Upper lobe of left lung (tissue), 6 donors: ENCODE results near the gene ATP2B2. TPM values are rescaled to one million over a fixed set of nuclear protein-coding genes. Genes with fewer than 3 reads are reported as not detected.

Experiments
- ATAC-seq, 2 donors: fragments of 200-7000 bp; cut with Tn5 transposase; one replicate each; pipeline ENCODE4 v1.9.1; 2022; ENCODE audit warnings: mild to moderate bottlenecking in 2 of 2, moderate library complexity in 2 of 2; ENCODE audit not compliant: low FRiP score in 2 of 2
- DNase-seq, 2 donors: peaks; one replicate each; pipeline ENCODE4 v3.0.0-alpha.2; 2019 to 2020
- H3K27ac ChIP-seq, 4 donors: fragments of 200-600 bp; sonication (generic); one replicate each; pipeline ENCODE4 v1.5.1; 2016 to 2019
- H3K27me3 ChIP-seq, 4 donors: fragments of 200-600 bp; sonication (generic); one replicate each; pipeline ENCODE4 v1.5.1; 2017 to 2019
- H3K36me3 ChIP-seq, 4 donors: fragments of 200-600 bp; sonication (generic); one replicate each; pipeline ENCODE4 v1.5.1; 2016 to 2019
- H3K4me1 ChIP-seq, 4 donors: fragments of 200-600 bp; sonication (generic); one replicate each; pipeline ENCODE4 v1.5.1; 2018 to 2019
- H3K4me3 ChIP-seq, 4 donors: fragments of 200-600 bp; sonication (generic); one replicate each; pipeline ENCODE4 v1.5.1; 2017 to 2019; ENCODE audit warnings: mild to moderate bottlenecking in 2 of 4, moderate library complexity in 1 of 4
- H3K9me3 ChIP-seq, 4 donors: fragments of 200-600 bp; sonication (generic); one replicate each; pipeline ENCODE4 v1.5.1; 2018 to 2019
- CTCF ChIP-seq, 6 experiments: fragments of 450-650 bp in 4 of 6; fragments of 200-600 bp in 2 of 6; sonication (generic) in 2 of 6; IDR thresholded peaks; one replicate each; pipeline ENCODE4 v1.5.1; 2016 to 2019; ENCODE audit warnings: antibody characterized with exemption in 6 of 6
- EP300 ChIP-seq, 4 donors: sonication (generic); formaldehyde crosslinking; IDR thresholded peaks; one replicate each; pipeline ENCODE4 v1.5.1; 2017; ENCODE audit warnings: antibody characterized with exemption in 4 of 4, control low read depth in 2 of 4
- POLR2A ChIP-seq, 4 donors: fragments of 450-650 bp; IDR thresholded peaks; one replicate each; pipeline ENCODE4 v1.5.1; 2016 to 2017; ENCODE audit warnings: antibody characterized with exemption in 4 of 4, mild to moderate bottlenecking in 2 of 4
- POLR2AphosphoS5 ChIP-seq, 2 donors: sonication (generic); formaldehyde crosslinking; IDR thresholded peaks; one replicate each; pipeline ENCODE4 v1.5.1; 2017; ENCODE audit warnings: antibody characterized with exemption in 2 of 2
- WGBS, 2 donors: methylation state at CpG; one replicate each; pipeline ENCODE4 v1.1.5; 2017 to 2018; 5-methylcytosine and 5-hydroxymethylcytosine counted together
- total RNA-seq, 6 donors: library from RNA; depleted of rRNA in 4 of 6; stranded (reverse); fragments of >200 nt in 4 of 6; gene quantifications; one replicate each; pipeline versions ENCODE4 v1.1.0 to v1.2.1, GENCODE V29; 2016 to 2021
- donor health status: DM: no; HTN: no; CAD: no; lungs with moderate emphysema.
- donor health status: DM: no; HTN: yes; CAD: no; lungs with severe emphysema.

ATP2B2 gene
- total RNA-seq, 6 donors from 2014 or later = 0.13 to 0.30 TPM; not detected in 4

GRCh38 chr3:10493202-10493589, 12.2 kb downstream of the ATP2B2 start:
- H3K9me3 ChIP-seq = no peaks in the 10 kb centered on the region
- 66 to 77% methylated on average over 4 of the region's 4 CpGs for WGBS, 2 donors
- TF ChIP-seq CTCF (IDR thresholded peaks at IDR 0.05) = no peak
- TF ChIP-seq POLR2A (IDR thresholded peaks at IDR 0.05) = no peak
- no peak for TF ChIP-seq EP300 (IDR thresholded peaks at IDR 0.05)
- no peak for TF ChIP-seq POLR2AphosphoS5 (IDR thresholded peaks at IDR 0.05)
- no peak for DNase-seq
- H3K27me3 ChIP-seq = no peaks in the 10 kb centered on the region
- no peak overlapping the region for H3K27ac ChIP-seq
- H3K4me1 ChIP-seq = no peaks in the 10 kb centered on the region
- no peaks in the 10 kb centered on the region for H3K36me3 ChIP-seq
- ATAC-seq = no peak
- H3K4me3 ChIP-seq = no peak overlapping the region

GRCh38 chr3:10492364-10493201, 12.8 kb downstream of the ATP2B2 start:
- TF ChIP-seq CTCF (IDR thresholded peaks at IDR 0.05) = no peak
- no peak for TF ChIP-seq EP300 (IDR thresholded peaks at IDR 0.05)
- TF ChIP-seq POLR2AphosphoS5 (IDR thresholded peaks at IDR 0.05) = no peak
- TF ChIP-seq POLR2A (IDR thresholded peaks at IDR 0.05) = no peak
- 84% methylated on average over 12 of the region's 12 CpGs for WGBS, 2 donors
- Histone ChIP-seq H3K4me1 (no peaks in the 10 kb centered on the region), H3K9me3 (no peaks in the 10 kb centered on the region), H3K27ac (no peak overlapping the region), H3K36me3 (no peaks in the 10 kb centered on the region), H3K4me3 (no peak overlapping the region), H3K27me3 (no peaks in the 10 kb centered on the region)
- no peak for ATAC-seq
- DNase-seq = no peak

GRCh38 chr3:10489746-10490483, 15.5 kb downstream of the ATP2B2 start:
- Histone ChIP-seq H3K36me3 (no peaks in the 10 kb centered on the region), H3K27ac (no peak overlapping the region), H3K4me1 (no peaks in the 10 kb centered on the region), H3K4me3 (no peak overlapping the region), H3K27me3 (no peaks in the 10 kb centered on the region), H3K9me3 (no peaks in the 10 kb centered on the region)
- TF ChIP-seq POLR2AphosphoS5 (IDR thresholded peaks at IDR 0.05) (no peak), EP300 (IDR thresholded peaks at IDR 0.05) (no peak)
- DNase-seq (no peak), ATAC-seq (no peak)
- WGBS, 2 donors = 84 to 88% methylated on average over 10 of the region's 10 CpGs

GRCh38 chr3:10487988-10488633, 17.3 kb downstream of the ATP2B2 start:
- no peak overlapping the region for H3K27ac ChIP-seq
- 80 to 81% methylated on average over 3 of the region's 4 CpGs for WGBS, 2 donors
- no peak for ATAC-seq
- H3K9me3 ChIP-seq = no peaks in the 10 kb centered on the region
- H3K4me1 ChIP-seq = no peaks in the 10 kb centered on the region
- H3K27me3 ChIP-seq = no peaks in the 10 kb centered on the region
- H3K36me3 ChIP-seq = no peaks in the 10 kb centered on the region
- TF ChIP-seq POLR2AphosphoS5 (IDR thresholded peaks at IDR 0.05) = no peak
- no peak for TF ChIP-seq POLR2A (IDR thresholded peaks at IDR 0.05)
- no peak for TF ChIP-seq CTCF (IDR thresholded peaks at IDR 0.05)
- no peak for TF ChIP-seq EP300 (IDR thresholded peaks at IDR 0.05)
- H3K4me3 ChIP-seq = no peak overlapping the region
- no peak for DNase-seq

- Histone ChIP-seq H3K27me3 (no peaks in the 10 kb centered on the region), H3K9me3 (no peaks in the 10 kb centered on the region), H3K36me3 (no peaks in the 10 kb centered on the region), H3K27ac (no peak overlapping the region), H3K4me1 (no peaks in the 10 kb centered on the region), H3K4me3 (no peak overlapping the region)
- DNase-seq = no peak
- TF ChIP-seq POLR2A (IDR thresholded peaks at IDR 0.05) = no peak
- TF ChIP-seq EP300 (IDR thresholded peaks at IDR 0.05) = no peak
- no peak for TF ChIP-seq CTCF (IDR thresholded peaks at IDR 0.05)
- no peak for TF ChIP-seq POLR2AphosphoS5 (IDR thresholded peaks at IDR 0.05)
- no peak for ATAC-seq
- 83 to 100% methylated on average over 4 to 8 of the region's 8 CpGs for WGBS, 2 donors
These were observed 19.6 kb downstream of the ATP2B2 start for GRCh38 chr3:10485806-10486205.
